Measurements from ENCODE around the gene SLC6A3. TPM values are rescaled to one million over a fixed set of nuclear protein-coding genes. Genes with fewer than 3 reads are reported as not detected.
A peak's percentile ranks its signal among the peaks of the same experiment; 100 is the strongest.
"Not testable (repeated sequence)": the region's sequence is repeated elsewhere in the genome, so short reads cannot be mapped to it uniquely, and the experiment has no call there.

The SLC6A3 gene
- total RNA-seq, 2 donors from 2014 or later = not detected

GRCh38 chr5:1477341-1477740, 32.1 kb upstream of the SLC6A3 start:
- no peak overlapping the region for H3K4me3 ChIP-seq
- H3K27me3 ChIP-seq = no peaks in the 10 kb centered on the region
- H3K27ac ChIP-seq = no peak overlapping the region
- H3K9me3 ChIP-seq = no peaks in the 10 kb centered on the region
- no peak overlapping the region for H3K9ac ChIP-seq (ENCODE audit: low read depth in 2 of 2, low read length in 2 of 2)
- TF ChIP-seq CTCF (IDR thresholded peaks at IDR 0.05) = no peak
- intact Hi-C loops (cut with DNase I) = no loop called here
- H3K36me3 ChIP-seq = no peaks in the 10 kb centered on the region
- no peaks in the 10 kb centered on the region for H3K4me1 ChIP-seq
- DNase-seq = peak; percentile 39

GRCh38 chr5:1476967-1477310, 31.7 kb upstream of the SLC6A3 start:
- H3K4me3 ChIP-seq = no peak overlapping the region
- DNase-seq = no peak
- intact Hi-C loops (cut with DNase I) = no loop called here

GRCh38 chr5:1476181-1476966, 31.1 kb upstream of the SLC6A3 start:
- Histone ChIP-seq H3K9me3 (no peaks in the 10 kb centered on the region), H3K9ac (ENCODE audit: low read depth in 2 of 2, low read length in 2 of 2) (peak overlapping the region in 1 of 2 donors; percentile 18), H3K4me3 (no peak overlapping the region), H3K36me3 (no peaks in the 10 kb centered on the region), H3K27me3 (no peaks in the 10 kb centered on the region), H3K4me1 (no peaks in the 10 kb centered on the region), H3K27ac (no peak overlapping the region)
- intact Hi-C loops (cut with DNase I) = no loop called here
- no peak for TF ChIP-seq CTCF (IDR thresholded peaks at IDR 0.05)
- no peak for DNase-seq

More at GRCh38 chr5:1476967-1477310, 31.7 kb upstream of the SLC6A3 start:
- Histone ChIP-seq H3K4me1 (no peaks in the 10 kb centered on the region), H3K27ac (no peak overlapping the region), H3K9ac (ENCODE audit: low read depth in 2 of 2, low read length in 2 of 2) (no peak overlapping the region), H3K9me3 (no peaks in the 10 kb centered on the region), H3K27me3 (no peaks in the 10 kb centered on the region), H3K36me3 (no peaks in the 10 kb centered on the region)
- no peak for TF ChIP-seq CTCF (IDR thresholded peaks at IDR 0.05)

GRCh38 chr5:1475544-1475900, 30.3 kb upstream of the SLC6A3 start:
- H3K36me3 ChIP-seq; intact Hi-C loops (cut with DNase I); H3K27ac ChIP-seq; H3K4me3 ChIP-seq; H3K27me3 ChIP-seq; H3K9ac ChIP-seq (ENCODE audit: low read depth in 2 of 2, low read length in 2 of 2); H3K4me1 ChIP-seq; H3K9me3 ChIP-seq; DNase-seq: not testable (repeated sequence)

- Histone ChIP-seq H3K27me3 (no peaks in the 10 kb centered on the region), H3K4me3 (no peak overlapping the region), H3K4me1 (no peaks in the 10 kb centered on the region), H3K36me3 (no peaks in the 10 kb centered on the region), H3K9me3 (no peaks in the 10 kb centered on the region), H3K27ac (no peak overlapping the region), H3K9ac (ENCODE audit: low read depth in 2 of 2, low read length in 2 of 2) (no peak overlapping the region)
- DNase-seq = no peak
- intact Hi-C loops (cut with DNase I) = no loop called here
- no peak for TF ChIP-seq CTCF (IDR thresholded peaks at IDR 0.05)
Measured at GRCh38 chr5:1474866-1475543, 29.8 kb upstream of the SLC6A3 start.
